ENCODE data around the gene ADGRF1. TPM values are rescaled to one million over a fixed set of nuclear protein-coding genes. Genes with fewer than 3 reads are reported as not detected.

The ADGRF1 gene
- total RNA-seq, 1 donor from 2014 or later: not detected

- intact Hi-C loops (cut with micrococcal nuclease): no loop called here
- ATAC-seq (no peak), DNase-seq (no peak)
These were observed 12.1 kb downstream of the ADGRF1 start for GRCh38 chr6:47029865-47030561.

DNA sequence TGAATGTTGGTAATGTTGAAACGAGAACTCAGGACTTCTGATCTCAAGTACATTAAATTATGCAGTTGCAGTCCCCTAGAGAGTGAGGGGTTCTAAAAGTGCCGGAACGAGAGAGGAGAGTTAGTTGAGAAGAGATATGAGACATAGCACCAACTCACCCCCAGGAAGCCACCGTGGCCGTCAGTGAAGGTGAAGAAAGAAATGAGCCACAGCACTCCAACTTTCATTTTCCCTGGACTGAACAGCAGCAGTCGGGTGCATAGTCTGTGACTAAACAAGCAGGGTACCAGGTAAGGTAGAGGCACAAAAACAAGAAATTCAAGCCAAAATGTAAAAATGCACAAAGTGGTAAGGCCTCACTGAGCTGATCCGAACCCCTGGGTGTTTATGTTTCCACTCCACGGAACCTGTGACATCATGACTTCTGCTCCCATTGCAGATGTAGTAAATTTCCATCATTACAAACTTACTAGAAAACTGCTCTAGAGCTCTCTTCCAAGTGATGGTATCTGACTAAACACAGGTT, 13.2 kb downstream of the ADGRF1 start:
- DNase-seq: no peak
- no peak for ATAC-seq
- intact Hi-C loops (cut with micrococcal nuclease): no loop called here

- intact Hi-C loops (cut with micrococcal nuclease): no loop called here
- no peak for DNase-seq
- ATAC-seq: no peak
These were observed 14.8 kb downstream of the ADGRF1 start for GRCh38 chr6:47027315-47027714.

DNA sequence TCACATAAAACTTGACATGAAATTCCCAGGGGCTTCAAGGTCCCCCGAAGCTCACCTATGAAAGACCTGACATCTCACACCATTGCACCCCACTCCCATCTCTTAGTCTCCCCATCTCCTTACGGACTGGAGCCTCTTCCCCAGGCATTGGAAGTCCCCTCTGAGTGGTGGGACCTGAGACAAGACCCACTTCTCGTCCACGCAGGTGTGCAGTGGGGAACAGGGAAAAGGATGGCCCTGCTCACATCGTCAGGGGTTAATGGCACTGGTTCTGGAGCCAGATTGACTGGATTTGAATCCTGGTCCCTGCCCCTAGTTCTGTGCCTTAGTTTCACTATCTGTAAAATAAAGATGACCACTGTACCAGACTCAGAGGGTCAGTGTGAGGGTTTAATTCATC, 15.5 kb downstream of the ADGRF1 start:
- intact Hi-C loops (cut with micrococcal nuclease): no loop called here

DNA sequence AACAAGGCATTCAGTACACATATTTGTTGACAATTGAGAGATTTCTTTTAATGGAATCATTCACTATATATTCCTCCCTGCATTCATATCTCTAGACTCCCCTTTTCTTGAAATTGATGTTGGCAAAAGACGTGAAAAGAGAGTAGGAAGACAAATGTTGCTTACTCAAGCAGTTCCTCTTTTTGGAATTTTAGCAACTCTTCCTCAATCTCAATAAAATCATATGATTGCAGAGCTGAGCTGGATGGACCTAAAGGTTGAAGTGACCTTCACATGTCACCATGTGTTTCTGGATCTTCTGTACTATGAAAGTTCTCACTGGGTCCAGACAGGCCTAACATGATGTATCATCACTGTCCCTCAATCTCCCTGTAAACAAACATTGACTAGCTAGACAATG, 18.6 kb downstream of the ADGRF1 start:
- intact Hi-C loops (cut with micrococcal nuclease): no loop called here
- no peak for ATAC-seq
- no peak for DNase-seq

More for the DNA sequence above, 15.5 kb downstream of the ADGRF1 start:
- DNase-seq (no peak), ATAC-seq (no peak)

DNA sequence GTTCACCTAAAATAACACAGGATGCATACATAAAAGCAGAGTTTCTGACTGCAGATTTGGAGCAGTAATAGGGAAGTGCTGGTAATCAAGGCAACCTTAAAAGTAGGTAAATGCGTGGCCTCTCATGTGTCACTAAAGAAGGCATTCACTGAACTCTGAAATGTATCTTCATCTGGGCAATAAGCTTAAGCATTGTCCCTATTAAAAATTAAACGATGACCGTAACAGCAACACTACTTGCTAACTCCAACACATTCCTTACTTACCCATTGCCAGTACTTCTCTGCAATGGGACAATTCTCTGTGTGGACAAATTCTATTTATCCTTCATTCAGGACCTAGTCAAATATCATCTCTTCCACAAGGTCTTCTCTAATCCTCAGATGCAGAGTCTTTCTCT, 19.9 kb downstream of the ADGRF1 start:
- intact Hi-C loops (cut with micrococcal nuclease): no loop called here
- DNase-seq (no peak), ATAC-seq (no peak)

- DNase-seq: no peak
- no peak for ATAC-seq
- intact Hi-C loops (cut with micrococcal nuclease): no loop called here
These were observed 22.2 kb downstream of the ADGRF1 start for GRCh38 chr6:47019941-47020340.

- intact Hi-C loops (cut with micrococcal nuclease): no loop called here
- DNase-seq (no peak), ATAC-seq (no peak)
These were observed 25.2 kb downstream of the ADGRF1 start for GRCh38 chr6:47016909-47017308.

DNA sequence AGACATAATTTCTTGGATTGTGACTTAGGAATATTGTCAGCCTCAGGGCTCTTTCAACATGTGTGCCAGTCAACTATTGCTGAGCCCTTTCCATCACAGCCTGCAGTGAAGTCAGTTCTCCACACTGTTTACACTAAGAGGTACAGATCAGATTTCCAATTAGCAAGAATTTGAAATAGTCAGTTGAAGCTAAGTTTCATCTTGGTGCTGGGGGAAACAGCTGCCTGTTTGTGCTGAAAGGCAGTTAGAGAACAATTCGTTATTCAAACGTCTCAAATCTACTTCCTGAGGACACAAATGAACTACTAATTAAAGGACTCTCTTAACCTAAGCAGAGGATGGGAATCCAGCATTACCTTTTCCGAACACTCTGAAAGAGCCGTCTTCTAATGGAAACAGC, 25.9 kb downstream of the ADGRF1 start:
- ATAC-seq (no peak), DNase-seq (no peak)
- intact Hi-C loops (cut with micrococcal nuclease): no loop called here

DNA sequence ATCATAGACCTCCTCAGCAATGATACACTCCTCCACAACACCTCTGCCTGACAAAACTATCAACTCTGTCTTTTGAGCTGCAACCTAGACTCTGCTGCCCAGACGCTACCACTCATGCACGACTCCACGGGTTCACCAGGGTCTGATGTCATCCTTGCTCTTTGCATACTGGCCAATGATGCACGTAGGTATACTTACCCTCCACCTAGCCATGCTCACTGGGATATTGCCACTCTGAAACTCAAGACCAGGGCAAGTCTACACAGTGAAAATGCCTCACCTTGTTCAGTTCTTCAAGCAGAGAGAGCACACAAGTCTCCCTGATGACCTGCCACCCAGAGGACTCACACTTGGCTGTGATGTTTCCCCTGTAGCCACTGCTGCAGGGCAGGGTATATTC, 27.7 kb downstream of the ADGRF1 start:
- no peak for DNase-seq
- no peak for ATAC-seq
- intact Hi-C loops (cut with micrococcal nuclease): no loop called here

DNA sequence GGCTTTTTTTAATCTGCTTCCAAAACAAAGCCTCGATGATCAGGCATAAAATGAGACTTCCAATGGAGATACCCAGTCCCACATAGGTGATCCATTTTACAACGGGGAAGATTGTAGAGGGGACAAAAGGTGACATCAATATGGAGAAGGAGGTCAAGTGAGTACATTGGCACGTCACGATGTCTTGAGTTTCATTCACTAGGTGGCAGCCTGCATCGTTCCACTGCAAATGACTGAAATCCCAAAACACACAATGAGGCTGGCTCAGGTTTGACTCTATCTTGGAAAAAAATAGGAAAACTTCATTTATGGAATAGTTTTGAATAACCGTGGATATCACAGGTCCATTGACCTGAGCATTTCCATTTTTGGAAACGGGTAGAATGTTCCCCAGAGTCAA, 32.5 kb downstream of the ADGRF1 start:
- intact Hi-C loops (cut with micrococcal nuclease): no loop called here

DNA sequence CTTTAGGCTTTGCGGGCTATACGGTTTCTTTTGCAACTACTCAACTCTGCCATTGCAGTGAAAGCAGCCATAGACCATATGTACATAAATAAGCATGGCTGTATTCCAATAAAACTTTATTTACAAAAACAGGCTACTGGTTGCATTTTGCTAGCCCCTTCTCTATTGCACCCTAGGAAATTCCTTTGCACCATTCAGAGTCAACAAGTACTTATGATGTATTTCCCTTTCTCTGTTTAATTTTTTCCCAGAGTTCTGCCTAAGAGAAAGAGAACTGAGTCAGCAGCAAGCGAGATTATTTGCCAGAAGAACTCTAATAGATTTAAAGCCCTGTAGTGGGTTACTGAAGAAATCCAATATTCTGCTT, 33.8 kb downstream of the ADGRF1 start:
- intact Hi-C loops (cut with micrococcal nuclease): no loop called here
- DNase-seq (no peak), ATAC-seq (no peak)

More for the DNA sequence above, 32.5 kb downstream of the ADGRF1 start:
- DNase-seq (no peak), ATAC-seq (no peak)

DNA sequence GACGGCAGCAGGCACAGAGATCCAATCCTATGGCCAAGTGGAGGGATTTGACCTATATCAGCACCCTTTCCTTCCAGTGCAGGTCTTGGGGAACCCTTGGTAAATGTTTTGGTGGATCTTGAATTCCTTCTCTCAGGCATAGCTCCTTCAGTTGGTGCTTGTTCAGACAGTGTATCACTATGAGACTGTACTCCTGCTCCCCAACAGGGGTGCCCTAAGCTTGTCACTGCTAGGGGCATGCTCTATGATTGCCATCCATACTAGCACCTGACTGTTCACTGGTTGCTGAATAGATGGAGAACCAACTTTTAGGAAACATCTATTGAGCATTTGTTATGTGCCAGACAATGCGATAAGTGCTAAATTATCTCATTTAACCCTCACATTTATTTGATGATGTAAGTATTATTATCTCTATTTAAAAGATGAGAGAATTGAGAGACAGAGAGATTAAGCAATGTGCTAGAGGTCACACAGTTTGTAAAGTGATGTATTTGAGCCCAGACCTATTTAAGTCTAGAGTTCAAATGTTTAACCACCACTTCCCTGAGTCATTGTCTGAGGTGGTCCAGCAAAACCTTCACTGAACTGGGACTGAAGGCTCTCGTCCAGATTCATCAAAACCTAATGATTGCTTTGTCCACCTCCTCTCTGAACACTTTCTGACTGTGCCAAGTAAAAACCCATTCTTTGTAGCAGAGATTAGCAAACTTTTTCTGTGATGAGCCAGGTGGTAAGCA, 34.3 kb downstream of the ADGRF1 start:
- no peak for ATAC-seq
- DNase-seq: no peak
- intact Hi-C loops (cut with micrococcal nuclease): no loop called here

DNA sequence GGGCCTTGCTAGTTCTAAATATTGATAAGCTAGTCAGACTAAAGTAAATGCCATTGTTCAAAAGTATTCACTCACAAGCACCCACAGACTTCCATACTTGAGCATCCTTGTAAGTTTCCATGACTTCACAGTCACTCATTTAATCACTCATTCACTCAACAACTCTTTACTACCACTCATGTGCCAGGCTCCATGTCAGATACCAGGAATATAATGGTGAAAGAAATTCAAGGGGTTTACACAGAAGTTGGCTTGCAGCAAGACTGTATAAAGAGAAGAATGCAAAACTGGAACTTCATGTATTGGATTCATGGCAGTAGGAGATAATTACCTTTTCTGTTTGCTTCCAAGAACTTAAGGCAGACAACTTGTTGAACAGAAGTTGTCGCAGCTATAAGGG, 36.6 kb downstream of the ADGRF1 start:
- ATAC-seq (no peak), DNase-seq (no peak)
- intact Hi-C loops (cut with micrococcal nuclease): no loop called here

GRCh38 chr6:47004463-47004862, 37.7 kb downstream of the ADGRF1 start:
- ATAC-seq: no peak
- DNase-seq: no peak
- intact Hi-C loops (cut with micrococcal nuclease): no loop called here

GRCh38 chr6:47000842-47001241, 41.3 kb downstream of the ADGRF1 start:
- ATAC-seq (no peak), DNase-seq (no peak)
- intact Hi-C loops (cut with micrococcal nuclease): no loop called here

GRCh38 chr6:46998436-46999017, 43.6 kb downstream of the ADGRF1 start:
- DNase-seq (no peak), ATAC-seq (no peak)
- intact Hi-C loops (cut with micrococcal nuclease): no loop called here

DNA sequence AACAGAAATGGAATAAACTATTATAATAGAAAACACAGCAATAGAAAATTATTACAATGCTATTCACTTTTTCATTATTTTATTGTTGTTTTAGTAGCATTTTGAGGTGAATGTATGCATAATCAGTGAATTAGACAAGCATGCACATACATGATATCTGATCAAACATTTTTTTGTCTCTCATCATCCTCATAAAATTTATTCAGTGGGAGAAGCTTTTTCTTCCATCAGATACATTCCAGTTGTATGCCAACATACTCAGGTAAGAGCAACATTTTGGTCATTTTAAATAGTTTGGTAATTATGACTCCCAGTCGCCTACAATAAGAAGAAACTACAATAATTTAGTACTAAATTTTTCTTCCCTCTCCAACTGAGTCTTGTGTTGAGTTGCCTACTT, 44.5 kb downstream of the ADGRF1 start:
- ATAC-seq (no peak), DNase-seq (no peak)
- intact Hi-C loops (cut with micrococcal nuclease): no loop called here

GRCh38 chr6:46996860-46997641, 45.1 kb downstream of the ADGRF1 start:
- ATAC-seq (no peak), DNase-seq (no peak)
- intact Hi-C loops (cut with micrococcal nuclease): no loop called here

- ATAC-seq: no peak
- intact Hi-C loops (cut with micrococcal nuclease): loop anchor here (5.0 kb wide), 1 partner anchor 148 kb away; no protein-coding TSS in a partner anchor
These were observed 47.2 kb downstream of the ADGRF1 start for GRCh38 chr6:46994933-46995332.

More at GRCh38 chr6:46994933-46995332, 47.2 kb downstream of the ADGRF1 start:
- DNase-seq: no peak

All from left ventricle myocardium superior (tissue), 1 donor.